HG02970 (cell line): ENCODE measurements around the gene NTM.
"Not testable (repeated sequence)": the region's sequence is repeated elsewhere in the genome, so short reads cannot be mapped to it uniquely, and the experiment has no call there.

ENCODE experiments used
- ATAC-seq: cut with Tn5 transposase; IDR thresholded peaks from one replicate; pipeline ENCODE4 v1.9.1; 2021; ENCODE audit warnings: mild to moderate bottlenecking, moderate library complexity, moderate number of reproducible peaks; ENCODE audit not compliant: unreplicated experiment, low FRiP score

NTM gene

GRCh38 chr11:131418189-131418588 lies 47.8 kb downstream of the NTM start:
- ATAC-seq = no peak

- no peak for ATAC-seq
Observed at GRCh38 chr11:131421066-131421855, 50.8 kb downstream of the NTM start.

- no peak for ATAC-seq
Observed at GRCh38 chr11:131422029-131422428, 51.6 kb downstream of the NTM start.

GRCh38 chr11:131422496-131422895 lies 52.1 kb downstream of the NTM start:
- ATAC-seq = no peak

- ATAC-seq = no peak
Observed at GRCh38 chr11:131423688-131424087, 53.3 kb downstream of the NTM start.

GRCh38 chr11:131424257-131424876 lies 54.0 kb downstream of the NTM start:
- not testable (repeated sequence) for ATAC-seq

GRCh38 chr11:131425285-131425684 lies 54.9 kb downstream of the NTM start:
- ATAC-seq = no peak

GRCh38 chr11:131428853-131429252 lies 58.4 kb downstream of the NTM start:
- no peak for ATAC-seq

- ATAC-seq = no peak
Observed at GRCh38 chr11:131430473-131431208, 60.2 kb downstream of the NTM start.

- no peak for ATAC-seq
Observed at GRCh38 chr11:131441051-131441810, 70.8 kb downstream of the NTM start.

- ATAC-seq = no peak
Observed at GRCh38 chr11:131446590-131447275, 76.3 kb downstream of the NTM start.

- no peak for ATAC-seq
Observed at GRCh38 chr11:131447277-131447815, 76.9 kb downstream of the NTM start.

GRCh38 chr11:131447898-131448297 lies 77.5 kb downstream of the NTM start:
- ATAC-seq = no peak

- ATAC-seq = no peak
Observed at GRCh38 chr11:131449036-131450019, 78.9 kb downstream of the NTM start.

GRCh38 chr11:131454490-131454889 lies 84.1 kb downstream of the NTM start:
- ATAC-seq = no peak

GRCh38 chr11:131454989-131455388 lies 84.6 kb downstream of the NTM start:
- ATAC-seq = no peak

GRCh38 chr11:131455843-131456704 lies 85.7 kb downstream of the NTM start:
- no peak for ATAC-seq

- no peak for ATAC-seq
Observed at GRCh38 chr11:131457163-131457562, 86.7 kb downstream of the NTM start.
